GM10248 (cell line): ENCODE measurements around the gene ATP9A.

Experiments
- CTCF ChIA-PET: fragments of 300-600 bp; sonication (Branson Sonifier 250); formaldehyde crosslinking; extraction: SDS; loops from one replicate; lab custom pipeline; 2021; ENCODE audit warnings: antibody characterized with exemption; lab: Yijun Ruan, JAX
- POLR2A ChIA-PET: fragments of 350-650 bp; sonication (Branson Sonifier 250); formaldehyde crosslinking; extraction: SDS; loops from one replicate; lab custom pipeline; 2020; ENCODE audit warnings: antibody characterized with exemption; lab: Yijun Ruan, JAX
- DNase-seq: peaks from one replicate; pipeline ENCODE4 v3.0.0; 2012; ENCODE audit errors: extremely low spot score
- CTCF ChIP-seq: IDR thresholded peaks from 2 replicates; pipeline ENCODE4 v1.5.1; 2012; ENCODE audit warnings: mild to moderate bottlenecking, low read depth; ENCODE audit errors: extremely low read depth, missing control alignments, control extremely low read depth

Gene ATP9A

DNA sequence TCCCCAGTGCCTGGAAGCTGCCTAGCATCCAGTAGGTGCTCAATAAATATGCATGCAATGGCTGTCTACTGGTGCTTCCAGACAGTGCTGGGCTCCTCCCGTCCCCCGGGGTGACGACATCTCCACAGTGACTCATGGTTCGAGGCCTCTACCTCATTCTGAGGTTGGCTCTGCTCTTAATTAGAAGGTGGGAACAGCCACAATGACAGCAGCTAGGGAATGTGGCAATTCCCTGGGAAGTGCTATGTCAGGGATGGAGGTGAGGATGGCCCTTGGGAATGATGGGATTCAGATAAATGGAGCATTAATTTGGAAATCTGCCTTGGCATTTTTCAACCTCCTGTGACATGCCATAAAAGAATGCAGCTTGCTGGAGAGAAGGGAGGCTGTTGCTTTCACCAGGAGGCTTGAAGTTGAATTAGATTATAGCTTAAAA lies 182.2 kb downstream of the ATP9A start:
- ChIA-PET CTCF (interaction anchor here (1.0 to 1.4 kb wide), 3 partner anchors 8 to 200 kb away, joined by 3 to 5 read pairs (median 3); no protein-coding TSS in a partner anchor), POLR2A (no interaction called here)
- no peak for DNase-seq
- TF ChIP-seq CTCF, result no peak

GRCh38 chr20:51585148-51585547 lies 183.0 kb downstream of the ATP9A start:
- TF ChIP-seq CTCF, result no peak
- ChIA-PET CTCF (interaction anchor here (2.6 kb wide), 1 partner anchor 10 kb away, joined by 9 read pairs; no protein-coding TSS in a partner anchor), POLR2A (no interaction called here)
- DNase-seq, result no peak

- ChIA-PET CTCF (interaction anchor here (2.6 kb wide), 1 partner anchor 10 kb away, joined by 9 read pairs; no protein-coding TSS in a partner anchor), POLR2A (no interaction called here)
- DNase-seq, result no peak
- no peak for TF ChIP-seq CTCF
These were observed 183.5 kb downstream of the ATP9A start for GRCh38 chr20:51584737-51585136.

DNA sequence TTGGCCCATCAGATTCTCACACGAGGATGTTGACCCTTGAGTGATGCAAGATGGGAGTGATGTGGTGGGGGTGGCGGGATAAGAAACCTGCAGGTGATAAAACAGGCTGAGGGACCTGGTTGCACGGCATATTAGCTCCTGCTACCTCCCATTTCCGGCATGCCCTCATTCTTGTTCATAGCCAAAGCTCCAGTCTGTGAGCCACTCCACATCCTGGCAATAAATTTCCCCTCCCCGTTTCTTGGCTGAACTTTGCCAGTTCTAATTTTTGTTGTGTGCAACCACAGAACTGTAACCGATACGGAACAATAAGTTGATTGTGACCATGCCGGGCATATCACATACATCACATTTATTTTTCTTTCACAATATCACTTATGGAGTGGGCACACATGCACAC lies 184.1 kb downstream of the ATP9A start:
- no peak for DNase-seq
- ChIA-PET CTCF (interaction anchor here (1.3 to 2.6 kb wide), 2 partner anchors 11 to 113 kb away, joined by 3 to 9 read pairs; no protein-coding TSS in a partner anchor), POLR2A (no interaction called here)
- no peak for TF ChIP-seq CTCF

DNA sequence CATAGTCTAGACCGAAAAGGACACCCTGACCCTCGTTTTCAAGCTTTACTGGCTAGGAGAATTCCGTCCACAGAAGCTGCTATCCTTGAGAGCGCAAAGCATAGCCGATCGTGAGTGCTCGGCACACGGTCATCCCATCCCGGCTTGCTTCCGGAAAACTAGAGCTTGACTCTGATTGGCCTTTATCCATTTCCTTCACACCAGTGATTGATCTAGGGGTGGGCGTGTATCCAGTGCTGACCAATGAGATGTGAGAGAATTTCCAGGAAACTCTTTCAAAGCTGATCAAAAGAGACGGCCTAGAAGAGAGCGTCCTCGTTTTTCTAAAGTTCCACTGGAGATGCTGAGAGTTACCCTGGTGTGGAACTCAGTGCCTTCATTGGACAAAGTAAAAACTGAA lies 184.7 kb downstream of the ATP9A start:
- no peak for TF ChIP-seq CTCF
- no peak for DNase-seq
- ChIA-PET POLR2A (no interaction called here), CTCF (interaction anchor here (1.3 to 2.6 kb wide), 4 partner anchors 10 to 596 kb away, joined by 3 to 9 read pairs (median 4); no protein-coding TSS in a partner anchor)

GRCh38 chr20:51583073-51583472 lies 185.1 kb downstream of the ATP9A start:
- ChIA-PET CTCF (interaction anchor here (1.3 to 2.6 kb wide), 4 partner anchors 9 to 595 kb away, joined by 3 to 9 read pairs (median 4); no protein-coding TSS in a partner anchor), POLR2A (no interaction called here)
- no peak for TF ChIP-seq CTCF
- DNase-seq, result no peak
